Measurements from ENCODE around the gene RXRB. TPM values are rescaled to one million over a fixed set of nuclear protein-coding genes. Genes with fewer than 3 reads are reported as not detected.
A peak's percentile ranks its signal among the peaks of the same experiment; 100 is the strongest.

RXRB gene
- polyA plus RNA-seq, 2 of the 4 experiments (the other 2 are of a cell fraction), result 15.6 to 20.3 TPM

DNA sequence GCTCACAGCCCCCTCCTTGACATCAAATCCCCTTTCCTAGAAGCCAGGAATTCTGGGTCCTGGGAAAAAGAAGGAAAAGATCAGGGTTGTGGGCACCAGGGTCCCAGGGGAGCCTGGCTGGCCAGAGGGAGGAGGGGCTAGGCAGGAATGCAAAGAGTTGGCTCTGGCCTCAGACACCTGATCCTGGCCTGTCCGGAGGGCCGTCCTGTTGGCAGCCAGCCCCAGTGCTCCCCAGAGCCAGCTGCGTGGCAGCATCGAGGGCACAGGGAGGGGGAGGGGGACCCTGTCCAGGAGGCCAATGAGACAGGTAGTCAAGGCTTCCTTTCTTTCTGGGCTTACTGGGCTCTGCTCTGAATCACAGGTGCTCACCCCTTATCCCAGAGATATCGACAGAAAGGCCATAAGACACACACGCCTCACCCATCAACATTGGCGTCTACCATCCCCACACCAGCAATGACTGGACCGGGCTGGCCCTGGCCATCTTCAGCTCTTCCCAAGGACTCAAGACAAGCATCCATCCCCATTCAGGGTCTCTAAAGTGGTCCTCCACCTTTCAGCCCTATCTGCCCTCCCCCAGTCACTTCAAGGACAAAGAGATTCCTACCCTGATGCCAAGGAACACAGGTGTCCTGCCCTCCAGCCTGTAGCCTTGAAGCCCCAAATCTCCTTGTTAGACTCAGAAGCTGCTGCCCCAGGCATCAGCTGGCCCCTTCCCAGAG lies 8.9 kb downstream of the RXRB start:
- DNase-seq (ENCODE audit: low read depth in 1 of 2, low spot score in 1 of 2), result no peak

DNA sequence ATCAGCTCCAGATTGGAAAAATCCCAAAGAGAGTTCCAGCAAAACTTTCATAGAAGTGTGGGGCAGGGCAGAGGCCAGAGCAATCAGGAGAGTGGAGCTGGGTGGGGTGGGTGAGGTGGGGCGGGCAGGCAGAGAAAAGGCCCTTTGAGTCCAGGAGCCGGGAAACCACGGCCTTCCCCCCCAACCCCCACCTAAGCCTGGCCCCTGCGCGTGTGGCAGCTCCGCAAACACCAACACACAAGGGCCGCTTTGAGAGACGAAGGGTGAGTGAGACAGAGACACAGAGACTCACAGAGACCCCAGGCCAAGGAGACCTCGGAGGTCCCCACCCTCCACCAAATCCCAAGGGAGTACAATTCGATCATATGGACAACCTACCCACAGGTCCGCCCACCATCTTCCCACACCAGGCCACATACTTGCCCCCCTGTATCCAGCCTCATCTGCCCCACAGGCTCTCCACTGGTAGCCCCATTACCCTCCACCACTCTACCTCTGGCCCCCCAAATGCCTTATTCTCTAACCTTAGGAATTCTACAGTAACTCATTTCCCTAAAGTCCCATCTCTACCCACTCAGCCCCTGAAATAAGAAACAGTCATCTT lies 9.9 kb downstream of the RXRB start:
- CTCF ChIA-PET, result interaction anchor here (0.6 to 1.4 kb wide), 3 partner anchors 29 to 98 kb away, joined by 3 to 4 read pairs (median 3); partner anchors contain the start of gene WDR46
- DNase-seq (ENCODE audit: low read depth in 1 of 2, low spot score in 1 of 2), result no peak

More for the DNA sequence above, 8.9 kb downstream of the RXRB start:
- H3K9me3 ChIP-seq, result no peaks in the 10 kb centered on the region
- no peak overlapping the region for H3K27ac ChIP-seq
- FAIRE-seq, result no peak
- ATAC-seq, result peak in 1 of 2 experiments; percentile 36; a peak in 4 of 6 replicates
- TF ChIP-seq, protein P1, sequence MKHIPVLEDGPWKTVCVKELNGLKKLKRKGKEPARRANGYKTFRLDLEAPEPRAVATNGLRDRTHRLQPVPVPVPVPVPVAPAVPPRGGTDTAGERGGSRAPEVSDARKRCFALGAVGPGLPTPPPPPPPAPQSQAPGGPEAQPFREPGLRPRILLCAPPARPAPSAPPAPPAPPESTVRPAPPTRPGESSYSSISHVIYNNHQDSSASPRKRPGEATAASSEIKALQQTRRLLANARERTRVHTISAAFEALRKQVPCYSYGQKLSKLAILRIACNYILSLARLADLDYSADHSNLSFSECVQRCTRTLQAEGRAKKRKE (CRISPR knock-in tag; IDR thresholded peaks at IDR 0.05; ENCODE audit: low read depth), result no peak
- H3K4me3 ChIP-seq, result no peak overlapping the region
- H3K4me2 ChIP-seq, result no peak overlapping the region
- ChIA-PET POLR2A (no interaction called here), CTCF (interaction anchor here (1.0 kb wide), 1 partner anchor 19 kb away, joined by 4 read pairs; no protein-coding TSS in a partner anchor)
- no peaks in the 10 kb centered on the region for H3K4me1 ChIP-seq
- 64% methylated on average over 7 of the region's 8 CpGs for WGBS (ENCODE audit: missing lambda C conversion rate)

DNA sequence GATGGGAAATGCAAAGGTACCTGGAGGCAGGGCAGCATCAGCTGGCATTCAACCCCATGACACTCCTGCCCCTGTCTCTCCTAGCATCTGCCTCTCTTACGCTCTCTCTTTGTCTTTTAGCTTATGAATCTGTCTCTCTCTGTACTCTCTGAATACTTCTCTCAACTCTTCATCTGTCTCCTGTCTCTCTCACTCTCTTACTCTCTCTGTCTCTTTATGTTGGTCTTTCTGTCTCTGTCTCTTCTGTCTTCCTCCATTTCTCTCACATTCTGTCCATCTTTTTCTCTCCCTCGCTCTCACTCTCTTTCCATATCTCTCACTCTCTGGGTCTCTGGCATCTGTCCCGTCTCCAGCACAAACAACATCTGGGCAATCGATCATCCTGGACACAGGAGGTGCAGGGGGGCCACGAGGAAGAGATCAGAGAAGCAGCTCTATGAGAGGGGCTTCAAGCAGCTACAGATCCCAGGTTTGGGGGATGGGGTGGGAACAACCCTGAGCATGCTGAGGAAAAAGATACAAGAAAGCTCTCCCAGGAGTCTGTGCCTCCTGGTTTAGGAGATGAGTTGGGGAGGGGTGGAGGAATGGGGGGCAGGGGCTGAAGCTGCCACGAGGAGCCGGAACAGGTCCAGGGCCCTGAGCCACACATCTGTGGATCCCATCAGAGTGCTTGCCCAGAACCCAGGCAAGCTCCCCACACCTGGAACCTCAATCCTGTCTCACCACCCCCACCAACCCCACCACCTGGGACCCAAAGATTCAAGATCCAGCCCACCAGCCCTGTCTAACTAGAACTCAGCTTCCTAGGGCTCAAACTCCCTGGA lies 10.6 kb downstream of the RXRB start:
- POLR2A ChIA-PET, result no interaction called here
- TF ChIP-seq ZSCAN20 (CRISPR knock-in tag; IDR thresholded peaks at IDR 0.05) (no peak), NPAS2 (CRISPR knock-in tag; IDR thresholded peaks at IDR 0.05; ENCODE audit: borderline replicate concordance) (no peak), FOSB (CRISPR knock-in tag; IDR thresholded peaks at IDR 0.05) (no peak), HDAC2 (IDR thresholded peaks at IDR 0.05) (no peak), CHD4 (IDR thresholded peaks at IDR 0.05; ENCODE audit: borderline replicate concordance) (no peak), CHD2 (IDR thresholded peaks at IDR 0.05; ENCODE audit: low read length, partially characterized antibody) (no peak), KDM1A (IDR thresholded peaks at IDR 0.05; ENCODE audit: low read depth) (no peak), MAZ (IDR thresholded peaks at IDR 0.05; ENCODE audit: borderline replicate concordance, low read depth, low read length) (no peak), POLR2A (IDR thresholded peaks at IDR 0.05; ENCODE audit: low read length) (no peak), RAD21 (conservative IDR thresholded peaks at IDR 0.05 in 1 of 2, IDR thresholded peaks at IDR 0.05 in 1 of 2) (no peak), HOXA7 (CRISPR knock-in tag; IDR thresholded peaks at IDR 0.05) (no peak), RFX5 (IDR thresholded peaks at IDR 0.05) (no peak)
- TF ChIP-seq, protein P2, sequence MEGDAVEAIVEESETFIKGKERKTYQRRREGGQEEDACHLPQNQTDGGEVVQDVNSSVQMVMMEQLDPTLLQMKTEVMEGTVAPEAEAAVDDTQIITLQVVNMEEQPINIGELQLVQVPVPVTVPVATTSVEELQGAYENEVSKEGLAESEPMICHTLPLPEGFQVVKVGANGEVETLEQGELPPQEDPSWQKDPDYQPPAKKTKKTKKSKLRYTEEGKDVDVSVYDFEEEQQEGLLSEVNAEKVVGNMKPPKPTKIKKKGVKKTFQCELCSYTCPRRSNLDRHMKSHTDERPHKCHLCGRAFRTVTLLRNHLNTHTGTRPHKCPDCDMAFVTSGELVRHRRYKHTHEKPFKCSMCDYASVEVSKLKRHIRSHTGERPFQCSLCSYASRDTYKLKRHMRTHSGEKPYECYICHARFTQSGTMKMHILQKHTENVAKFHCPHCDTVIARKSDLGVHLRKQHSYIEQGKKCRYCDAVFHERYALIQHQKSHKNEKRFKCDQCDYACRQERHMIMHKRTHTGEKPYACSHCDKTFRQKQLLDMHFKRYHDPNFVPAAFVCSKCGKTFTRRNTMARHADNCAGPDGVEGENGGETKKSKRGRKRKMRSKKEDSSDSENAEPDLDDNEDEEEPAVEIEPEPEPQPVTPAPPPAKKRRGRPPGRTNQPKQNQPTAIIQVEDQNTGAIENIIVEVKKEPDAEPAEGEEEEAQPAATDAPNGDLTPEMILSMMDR (IDR thresholded peaks at IDR 0.05), result no peak
- TF ChIP-seq, protein P3, sequence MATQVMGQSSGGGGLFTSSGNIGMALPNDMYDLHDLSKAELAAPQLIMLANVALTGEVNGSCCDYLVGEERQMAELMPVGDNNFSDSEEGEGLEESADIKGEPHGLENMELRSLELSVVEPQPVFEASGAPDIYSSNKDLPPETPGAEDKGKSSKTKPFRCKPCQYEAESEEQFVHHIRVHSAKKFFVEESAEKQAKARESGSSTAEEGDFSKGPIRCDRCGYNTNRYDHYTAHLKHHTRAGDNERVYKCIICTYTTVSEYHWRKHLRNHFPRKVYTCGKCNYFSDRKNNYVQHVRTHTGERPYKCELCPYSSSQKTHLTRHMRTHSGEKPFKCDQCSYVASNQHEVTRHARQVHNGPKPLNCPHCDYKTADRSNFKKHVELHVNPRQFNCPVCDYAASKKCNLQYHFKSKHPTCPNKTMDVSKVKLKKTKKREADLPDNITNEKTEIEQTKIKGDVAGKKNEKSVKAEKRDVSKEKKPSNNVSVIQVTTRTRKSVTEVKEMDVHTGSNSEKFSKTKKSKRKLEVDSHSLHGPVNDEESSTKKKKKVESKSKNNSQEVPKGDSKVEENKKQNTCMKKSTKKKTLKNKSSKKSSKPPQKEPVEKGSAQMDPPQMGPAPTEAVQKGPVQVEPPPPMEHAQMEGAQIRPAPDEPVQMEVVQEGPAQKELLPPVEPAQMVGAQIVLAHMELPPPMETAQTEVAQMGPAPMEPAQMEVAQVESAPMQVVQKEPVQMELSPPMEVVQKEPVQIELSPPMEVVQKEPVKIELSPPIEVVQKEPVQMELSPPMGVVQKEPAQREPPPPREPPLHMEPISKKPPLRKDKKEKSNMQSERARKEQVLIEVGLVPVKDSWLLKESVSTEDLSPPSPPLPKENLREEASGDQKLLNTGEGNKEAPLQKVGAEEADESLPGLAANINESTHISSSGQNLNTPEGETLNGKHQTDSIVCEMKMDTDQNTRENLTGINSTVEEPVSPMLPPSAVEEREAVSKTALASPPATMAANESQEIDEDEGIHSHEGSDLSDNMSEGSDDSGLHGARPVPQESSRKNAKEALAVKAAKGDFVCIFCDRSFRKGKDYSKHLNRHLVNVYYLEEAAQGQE (IDR thresholded peaks at IDR 0.05), result no peak

More for the DNA sequence above, 9.9 kb downstream of the RXRB start:
- no peak overlapping the region for H3K4me2 ChIP-seq
- no peaks in the 10 kb centered on the region for H3K9me3 ChIP-seq
- no peak overlapping the region for H3K27ac ChIP-seq
- no peak overlapping the region for H3K4me3 ChIP-seq
- TF ChIP-seq MAZ (IDR thresholded peaks at IDR 0.05; ENCODE audit: borderline replicate concordance, low read depth, low read length) (no peak), ESRRA (IDR thresholded peaks at IDR 0.05; ENCODE audit: borderline replicate concordance, low read length) (no peak), HEYL (CRISPR knock-in tag; IDR thresholded peaks at IDR 0.05) (no peak), ZC3H11A (IDR thresholded peaks at IDR 0.05) (no peak), EHF (CRISPR knock-in tag; IDR thresholded peaks at IDR 0.05) (no peak), CBX2 (IDR thresholded peaks at IDR 0.05; ENCODE audit: borderline replicate concordance, low read depth) (no peak), SREBF2 (IDR thresholded peaks at IDR 0.05) (no peak), GATA3 (IDR thresholded peaks at IDR 0.05; ENCODE audit: borderline replicate concordance) (no peak), RCOR1 (IDR thresholded peaks at IDR 0.05; ENCODE audit: low read depth, low read length) (no peak), ZSCAN20 (CRISPR knock-in tag; IDR thresholded peaks at IDR 0.05) (no peak), POLR2A (IDR thresholded peaks at IDR 0.05; ENCODE audit: low read length) (no peak), EP300 (IDR thresholded peaks at IDR 0.05) (no peak), CBX8 (IDR thresholded peaks at IDR 0.05) (no peak), POLR2AphosphoS2 (conservative IDR thresholded peaks at IDR 0.05; ENCODE audit: low read length) (no peak), MYC (IDR thresholded peaks at IDR 0.05; ENCODE audit: borderline replicate concordance, low read length) (no peak), KDM5A (IDR thresholded peaks at IDR 0.05) (no peak)
- TF ChIP-seq, protein P1 (CRISPR knock-in tag; IDR thresholded peaks at IDR 0.05; ENCODE audit: low read depth), result no peak
- no peak for FAIRE-seq
- H3K4me1 ChIP-seq, result no peaks in the 10 kb centered on the region
- no peak for ATAC-seq
- POLR2A ChIA-PET, result no interaction called here
- WGBS (ENCODE audit: missing lambda C conversion rate), result 88% methylated on average over 8 of the region's 11 CpGs

More for the DNA sequence above, 10.6 kb downstream of the RXRB start:
- Histone ChIP-seq H3K9me3 (no peaks in the 10 kb centered on the region), H3K4me2 (no peak overlapping the region), H3K4me1 (no peaks in the 10 kb centered on the region), H3K27ac (no peak overlapping the region), H3K4me3 (no peak overlapping the region)
- DNase-seq (ENCODE audit: low read depth in 1 of 2, low spot score in 1 of 2) (no peak), ATAC-seq (no peak), FAIRE-seq (no peak)
- CTCF ChIA-PET, result interaction anchor here (0.8 to 1.4 kb wide), 4 partner anchors 8 to 71 kb away, joined by 3 to 8 read pairs (median 5); no protein-coding TSS in a partner anchor
- 55% methylated on average over 7 of the region's 7 CpGs for WGBS (ENCODE audit: missing lambda C conversion rate)

Data from A549 (cell line).